ENCODE measurements around the gene EVA1A. TPM values are rescaled to one million over a fixed set of nuclear protein-coding genes. Genes with fewer than 3 reads are reported as not detected.

The EVA1A gene
- total RNA-seq, 1 donor = 28.1 TPM

DNA sequence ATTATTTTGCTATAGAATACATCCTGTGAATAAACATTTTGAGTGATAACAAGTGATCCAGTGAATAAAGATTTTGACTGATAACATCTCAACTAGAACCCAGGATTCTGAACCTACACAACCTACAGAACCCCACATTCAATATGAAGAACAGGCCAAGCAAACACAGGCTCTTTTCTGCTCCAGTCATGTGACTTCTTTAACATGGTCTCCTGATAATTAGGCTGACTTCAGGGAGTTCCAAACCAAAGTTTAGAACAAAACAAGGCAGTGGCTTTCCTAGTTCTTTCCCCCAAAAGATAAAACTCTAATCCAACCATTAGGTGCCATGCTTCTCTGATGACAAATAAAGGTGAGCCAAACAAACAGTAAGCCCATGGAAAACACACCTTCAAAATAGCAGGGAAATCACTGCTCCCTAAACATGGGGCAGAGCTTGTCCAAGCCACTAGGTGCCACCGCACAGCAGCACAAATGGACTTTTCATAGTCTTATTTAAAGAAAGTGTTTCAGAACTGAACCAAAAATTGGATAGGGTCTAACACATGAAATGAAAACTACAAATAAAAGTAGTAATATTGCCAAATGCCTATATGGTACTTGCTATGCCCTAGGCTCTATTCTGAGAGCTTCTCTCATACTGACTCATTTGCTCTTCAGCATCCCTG, 95.3 kb downstream of the EVA1A start:
- peak; percentile 58 for DNase-seq (ENCODE audit: low read depth)
- no peak overlapping the region for H3K4me3 ChIP-seq (ENCODE audit: low read depth, low read length)
- TF ChIP-seq, protein P1, sequence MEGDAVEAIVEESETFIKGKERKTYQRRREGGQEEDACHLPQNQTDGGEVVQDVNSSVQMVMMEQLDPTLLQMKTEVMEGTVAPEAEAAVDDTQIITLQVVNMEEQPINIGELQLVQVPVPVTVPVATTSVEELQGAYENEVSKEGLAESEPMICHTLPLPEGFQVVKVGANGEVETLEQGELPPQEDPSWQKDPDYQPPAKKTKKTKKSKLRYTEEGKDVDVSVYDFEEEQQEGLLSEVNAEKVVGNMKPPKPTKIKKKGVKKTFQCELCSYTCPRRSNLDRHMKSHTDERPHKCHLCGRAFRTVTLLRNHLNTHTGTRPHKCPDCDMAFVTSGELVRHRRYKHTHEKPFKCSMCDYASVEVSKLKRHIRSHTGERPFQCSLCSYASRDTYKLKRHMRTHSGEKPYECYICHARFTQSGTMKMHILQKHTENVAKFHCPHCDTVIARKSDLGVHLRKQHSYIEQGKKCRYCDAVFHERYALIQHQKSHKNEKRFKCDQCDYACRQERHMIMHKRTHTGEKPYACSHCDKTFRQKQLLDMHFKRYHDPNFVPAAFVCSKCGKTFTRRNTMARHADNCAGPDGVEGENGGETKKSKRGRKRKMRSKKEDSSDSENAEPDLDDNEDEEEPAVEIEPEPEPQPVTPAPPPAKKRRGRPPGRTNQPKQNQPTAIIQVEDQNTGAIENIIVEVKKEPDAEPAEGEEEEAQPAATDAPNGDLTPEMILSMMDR (IDR thresholded peaks at IDR 0.05; ENCODE audit: insufficient read depth, low read length) = peak; percentile 73

DNA sequence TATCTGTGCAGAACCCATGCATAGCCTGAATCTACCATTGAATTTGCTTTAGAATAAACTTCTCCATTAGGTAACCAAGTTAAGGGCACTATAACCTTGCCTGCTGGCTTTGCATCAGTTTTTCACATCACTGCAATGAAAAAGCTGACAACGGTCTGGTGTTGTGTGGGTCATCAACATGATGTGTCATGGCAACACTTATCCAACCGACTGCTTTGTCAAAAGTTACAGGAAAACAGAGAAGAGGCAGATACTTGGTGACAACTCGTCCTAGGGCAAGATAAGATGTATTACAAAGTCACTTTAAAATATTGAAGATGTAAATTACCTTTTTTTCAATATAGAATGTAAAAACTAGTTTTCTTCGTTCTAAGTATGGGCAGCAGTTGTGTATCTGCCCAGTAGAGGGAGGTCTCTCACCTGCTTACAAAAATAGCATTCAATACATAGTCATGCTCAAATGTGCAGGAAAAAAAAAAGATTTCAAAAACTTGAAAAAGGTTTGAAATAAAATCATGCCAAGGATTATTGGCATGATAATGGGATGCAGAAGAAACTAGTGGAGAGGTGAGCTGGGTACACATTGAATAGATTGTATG, 96.3 kb downstream of the EVA1A start:
- TF ChIP-seq, protein P1 (IDR thresholded peaks at IDR 0.05; ENCODE audit: insufficient read depth, low read length) = peak; percentile 87
- DNase-seq (ENCODE audit: low read depth) = peak; percentile 69
- H3K4me3 ChIP-seq (ENCODE audit: low read depth, low read length) = no peak overlapping the region

DNA sequence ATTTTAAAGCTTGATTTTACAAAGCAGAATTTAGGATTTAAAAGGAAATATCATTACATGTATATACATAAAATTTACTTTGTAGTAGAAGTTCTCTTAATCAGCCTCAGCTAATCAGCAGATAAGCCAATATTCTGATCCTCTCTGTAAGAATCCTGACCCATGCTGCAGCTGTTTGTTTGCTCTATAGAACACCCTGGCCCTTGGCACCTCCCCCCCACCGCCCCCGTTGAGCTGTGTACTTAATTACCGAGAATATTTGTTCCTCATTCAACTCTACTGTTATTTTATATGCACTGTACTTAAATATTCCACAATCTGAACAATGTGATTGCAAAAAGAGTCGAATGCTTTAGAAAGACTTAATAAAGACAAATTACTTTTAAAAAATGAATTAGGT, 98.0 kb downstream of the EVA1A start:
- H3K4me3 ChIP-seq (ENCODE audit: low read depth, low read length) = no peak overlapping the region
- TF ChIP-seq, protein P1 (IDR thresholded peaks at IDR 0.05; ENCODE audit: insufficient read depth, low read length) = no peak
- no peak for DNase-seq (ENCODE audit: low read depth)

DNA sequence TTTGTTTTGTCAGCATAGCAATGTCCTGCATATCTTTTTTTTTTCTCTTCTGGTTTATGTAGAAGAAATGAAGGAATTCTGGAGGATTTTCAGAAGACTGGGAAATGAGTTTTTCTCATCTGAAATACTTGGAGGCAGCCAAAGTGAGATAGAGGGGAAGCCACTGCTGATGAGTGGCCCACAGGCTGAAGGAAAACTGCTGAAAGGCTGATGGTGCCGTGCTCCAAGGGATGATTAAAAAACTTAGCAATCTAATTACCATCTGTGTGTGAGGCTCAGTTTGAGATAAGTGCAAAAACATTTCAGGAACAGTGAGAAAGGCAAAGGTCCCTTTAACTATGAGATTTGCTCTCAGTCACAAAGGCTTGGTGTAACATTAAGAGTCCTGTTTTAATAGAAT, 98.5 kb downstream of the EVA1A start:
- no peak overlapping the region for H3K4me3 ChIP-seq (ENCODE audit: low read depth, low read length)
- DNase-seq (ENCODE audit: low read depth) = no peak
- TF ChIP-seq, protein P1 (IDR thresholded peaks at IDR 0.05; ENCODE audit: insufficient read depth, low read length) = no peak

DNA sequence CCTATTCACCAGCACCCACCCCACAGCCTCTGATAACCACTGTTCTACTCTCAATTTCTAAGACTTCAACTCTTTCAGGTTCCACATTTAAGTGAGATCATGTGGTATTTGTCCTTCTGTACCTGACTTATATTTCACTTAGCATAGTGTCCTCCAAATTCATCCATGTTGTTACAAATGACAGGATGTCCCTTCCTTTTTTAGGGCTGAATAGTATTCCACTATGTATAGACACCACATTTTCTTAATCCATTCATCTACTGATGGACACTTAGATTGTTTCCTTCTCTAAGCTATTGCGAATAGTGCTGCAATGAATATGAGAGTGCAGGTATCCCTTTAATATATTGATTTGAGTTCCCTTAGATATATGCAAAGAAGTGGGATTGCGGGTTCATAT, 100.1 kb downstream of the EVA1A start:
- no peak for DNase-seq (ENCODE audit: low read depth)
- TF ChIP-seq, protein P1 (IDR thresholded peaks at IDR 0.05; ENCODE audit: insufficient read depth, low read length) = no peak
- H3K4me3 ChIP-seq (ENCODE audit: low read depth, low read length) = no peak overlapping the region

DNA sequence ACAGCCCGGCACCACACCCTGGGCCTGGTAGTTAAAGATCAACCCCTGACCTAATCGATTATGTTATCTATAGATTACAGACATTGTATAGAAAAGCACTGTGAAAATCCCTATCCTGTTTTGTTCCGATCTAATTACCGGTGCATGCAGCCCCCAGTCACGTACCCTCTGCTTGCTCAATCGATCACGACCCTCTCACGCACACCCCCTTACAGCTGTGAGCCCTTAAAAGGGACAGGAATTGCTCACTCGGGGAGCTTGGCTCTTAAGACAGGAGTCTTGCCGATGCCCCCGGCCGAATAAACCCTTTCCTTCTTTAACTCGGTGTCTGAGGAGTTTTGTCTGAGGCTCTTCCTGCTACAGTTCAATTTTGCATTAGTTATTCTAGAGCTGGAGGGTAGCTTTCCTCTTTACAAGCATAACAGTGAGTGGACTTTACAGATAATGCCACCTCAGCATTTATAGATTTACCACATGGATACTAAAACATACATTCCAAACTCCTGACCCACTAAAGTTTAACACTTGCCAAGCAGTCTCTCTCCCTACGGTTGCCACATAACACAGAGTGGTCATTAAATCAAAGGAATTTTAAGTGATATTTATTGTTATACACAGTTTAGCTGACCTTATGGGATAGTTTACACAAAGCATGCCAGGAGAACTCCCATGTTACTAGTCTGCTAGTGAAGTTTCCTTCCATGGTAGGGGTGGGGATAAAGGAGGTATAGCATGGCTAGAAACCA, 101.0 kb downstream of the EVA1A start:
- DNase-seq (ENCODE audit: low read depth) = peak; percentile 58
- TF ChIP-seq, protein P1 (IDR thresholded peaks at IDR 0.05; ENCODE audit: insufficient read depth, low read length) = no peak
- no peak overlapping the region for H3K4me3 ChIP-seq (ENCODE audit: low read depth, low read length)
